Left lung (tissue), 10 donors: Measurements from ENCODE around the gene KLHL22. TPM values are rescaled to one million over a fixed set of nuclear protein-coding genes. Genes with fewer than 3 reads are reported as not detected.

Source experiments
- ATAC-seq: fragments of 200-7000 bp; cut with Tn5 transposase; one replicate; pipeline ENCODE4 v1.9.1; 2020; ENCODE audit warnings: moderate library complexity
- DNase-seq, 4 donors: peaks; one replicate each; pipeline ENCODE4 v3.0.0-alpha.2; 2013 to 2020
- H3K27ac ChIP-seq, 2 donors: fragments of 200-600 bp; sonication (generic) in 1 of 2; one replicate each; pipeline versions ENCODE4 v1.5.0 to v1.8.0; 2020 to 2021
- H3K27me3 ChIP-seq, 2 donors: fragments of 200-600 bp; sonication (generic) in 1 of 2; one replicate each; pipeline versions ENCODE4 v1.5.0 to v1.8.0; 2020 to 2021
- H3K36me3 ChIP-seq, 2 donors: fragments of 200-600 bp; sonication (generic) in 1 of 2; one replicate each; pipeline versions ENCODE4 v1.5.0 to v1.8.0; 2020 to 2021
- H3K4me1 ChIP-seq, 2 donors: fragments of 200-600 bp; one replicate each; pipeline ENCODE4 v1.8.0; 2021
- H3K4me3 ChIP-seq, 2 donors: fragments of 200-600 bp; sonication (generic) in 1 of 2; one replicate each; pipeline versions ENCODE4 v1.5.0 to v1.8.0; 2020 to 2021; ENCODE audit warnings: mild to moderate bottlenecking in 1 of 2
- H3K9me3 ChIP-seq, 2 donors: fragments of 200-600 bp; sonication (generic) in 1 of 2; one replicate each; pipeline versions ENCODE4 v1.5.0 to v1.8.0; 2020 to 2021
- intact Hi-C, 2 donors: fragments of 100-400 bp; cut with DNase I; formaldehyde crosslinking; loops; one replicate each; pipeline versions ENCODE4 v1.11.2 to v1.14.2; 2022
- polyA plus RNA-seq, 6 donors: library from polyadenylated mRNA; unstranded; fragments of 120-200 nt; gene quantifications; one replicate each; pipeline ENCODE4 v1.2.1, GENCODE V29; 2013; ENCODE audit not compliant: insufficient read length in 6 of 6
- total RNA-seq, 2 donors: library from RNA; stranded (reverse); fragmentation: NEBNext Ultra II Directional; extraction: Animal tissue kit (Norgen Biotek cat#: 25700); gene quantifications; one replicate each; pipeline ENCODE4 v1.2.1, GENCODE V29; 2021
- TF ChIP-seq, protein P1 (sequence below), 2 donors: fragments of 200-600 bp; sonication (generic) in 1 of 2; IDR thresholded peaks; one replicate each; pipeline versions ENCODE4 v1.5.0 to v1.8.0; 2021; ENCODE audit warnings: antibody characterized with exemption in 2 of 2
- donor health status: DM: no; HTN: yes; CAD: no.
- donor health status: DM: no; HTN: no; CAD: no.

Gene KLHL22
- total and polyA plus RNA-seq, 8 donors: 22.0 to 38.6 (median 34.1) TPM

GRCh38 chr22:20424568-20424931 lies 71.0 kb downstream of the KLHL22 start:
- Histone ChIP-seq H3K9me3 (no peaks in the 10 kb centered on the region), H3K4me3 (no peak overlapping the region), H3K27ac (no peak overlapping the region), H3K27me3 (peaks cover 6 to 63% of the 10 kb centered on the region in 2 donors), H3K36me3 (peaks cover 0 to 10% of the 10 kb centered on the region in 2 donors), H3K4me1 (peaks cover 3 to 25% of the 10 kb centered on the region in 2 donors)
- ATAC-seq (no peak), DNase-seq (peak in 1 of 4 donors; percentile 77)
- intact Hi-C loops: loop anchor here in 1 of 2 donors (10.0 kb wide), 1 partner anchor 70 kb away; the partner anchor contains the start of gene KLHL22
- TF ChIP-seq, protein P1, sequence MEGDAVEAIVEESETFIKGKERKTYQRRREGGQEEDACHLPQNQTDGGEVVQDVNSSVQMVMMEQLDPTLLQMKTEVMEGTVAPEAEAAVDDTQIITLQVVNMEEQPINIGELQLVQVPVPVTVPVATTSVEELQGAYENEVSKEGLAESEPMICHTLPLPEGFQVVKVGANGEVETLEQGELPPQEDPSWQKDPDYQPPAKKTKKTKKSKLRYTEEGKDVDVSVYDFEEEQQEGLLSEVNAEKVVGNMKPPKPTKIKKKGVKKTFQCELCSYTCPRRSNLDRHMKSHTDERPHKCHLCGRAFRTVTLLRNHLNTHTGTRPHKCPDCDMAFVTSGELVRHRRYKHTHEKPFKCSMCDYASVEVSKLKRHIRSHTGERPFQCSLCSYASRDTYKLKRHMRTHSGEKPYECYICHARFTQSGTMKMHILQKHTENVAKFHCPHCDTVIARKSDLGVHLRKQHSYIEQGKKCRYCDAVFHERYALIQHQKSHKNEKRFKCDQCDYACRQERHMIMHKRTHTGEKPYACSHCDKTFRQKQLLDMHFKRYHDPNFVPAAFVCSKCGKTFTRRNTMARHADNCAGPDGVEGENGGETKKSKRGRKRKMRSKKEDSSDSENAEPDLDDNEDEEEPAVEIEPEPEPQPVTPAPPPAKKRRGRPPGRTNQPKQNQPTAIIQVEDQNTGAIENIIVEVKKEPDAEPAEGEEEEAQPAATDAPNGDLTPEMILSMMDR (IDR thresholded peaks at IDR 0.05): no peak

DNA sequence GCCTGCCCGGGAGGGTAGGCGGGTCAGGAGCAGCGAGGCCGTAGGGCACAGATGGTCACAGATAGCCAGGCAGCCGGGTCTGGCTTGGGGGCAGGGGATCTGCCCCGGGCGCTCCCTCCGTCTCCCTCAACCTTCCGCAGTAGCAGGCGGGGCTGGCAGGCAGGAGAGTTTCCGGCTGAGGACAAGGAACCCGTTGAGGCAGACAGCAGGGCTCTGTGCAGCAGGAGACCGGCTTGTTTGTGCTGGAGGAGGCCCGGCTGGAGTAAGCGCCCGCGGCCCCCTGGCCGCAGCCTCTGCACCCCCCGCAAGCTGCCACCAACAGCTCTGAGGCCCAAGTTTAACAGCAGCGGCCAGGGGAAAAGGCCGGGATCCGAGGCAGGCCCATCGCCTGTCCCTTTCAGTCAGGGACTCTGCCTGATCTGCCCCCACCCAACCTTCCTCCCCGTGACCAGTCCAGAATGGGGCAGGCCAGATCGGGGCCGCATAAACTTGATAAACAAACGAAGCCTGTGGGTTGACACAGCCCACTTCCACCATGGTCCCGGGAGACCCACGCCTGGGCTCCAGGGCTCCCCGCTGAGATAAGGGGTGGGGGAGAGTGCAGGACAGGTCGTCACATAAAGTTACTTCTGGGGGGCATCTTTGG lies 71.6 kb downstream of the KLHL22 start:
- H3K27me3 ChIP-seq: peaks cover 6 to 57% of the 10 kb centered on the region in 2 donors
- H3K4me3 ChIP-seq: no peak overlapping the region
- H3K4me1 ChIP-seq: peaks cover 3 to 20% of the 10 kb centered on the region in 2 donors
- TF ChIP-seq, protein P1 (IDR thresholded peaks at IDR 0.05): no peak
- peaks cover 0 to 10% of the 10 kb centered on the region in 2 donors for H3K36me3 ChIP-seq
- intact Hi-C loops: loop anchor here in 1 of 2 donors (10.0 kb wide), 1 partner anchor 71 kb away; the partner anchor contains the start of gene KLHL22
- no peak overlapping the region for H3K27ac ChIP-seq
- peak in 2 of 4 donors; percentile 26 to 67 for DNase-seq
- no peak for ATAC-seq
- H3K9me3 ChIP-seq: no peaks in the 10 kb centered on the region

- Histone ChIP-seq H3K27me3 (peaks cover 6 to 50% of the 10 kb centered on the region in 2 donors), H3K9me3 (no peaks in the 10 kb centered on the region), H3K27ac (peak overlapping the region in 1 of 2 donors; percentile 33), H3K36me3 (peaks cover 0 to 6% of the 10 kb centered on the region in 2 donors), H3K4me1 (peaks cover 3 to 16% of the 10 kb centered on the region in 2 donors), H3K4me3 (no peak overlapping the region)
- DNase-seq (peak in 2 of 4 donors; percentile 34 to 61), ATAC-seq (no peak)
- intact Hi-C loops: loop anchor here in 1 of 2 donors (10.0 kb wide), 1 partner anchor 72 kb away; the partner anchor contains the start of gene KLHL22
- TF ChIP-seq, protein P1 (IDR thresholded peaks at IDR 0.05): no peak
Observed at GRCh38 chr22:20423008-20423905, 72.3 kb downstream of the KLHL22 start.

- H3K9me3 ChIP-seq: no peaks in the 10 kb centered on the region
- peaks cover 3 to 20% of the 10 kb centered on the region in 2 donors for H3K4me1 ChIP-seq
- DNase-seq (peak in 3 of 4 donors; percentile 40 to 69 (median 56)), ATAC-seq (peak; percentile 4)
- peak overlapping the region in 1 of 2 donors; percentile 33 for H3K27ac ChIP-seq
- TF ChIP-seq, protein P1 (IDR thresholded peaks at IDR 0.05): no peak
- H3K4me3 ChIP-seq: no peak overlapping the region
- intact Hi-C loops: loop anchor here in 1 of 2 donors (10.0 kb wide), 1 partner anchor 72 kb away; the partner anchor contains the start of gene KLHL22
- peaks cover 0 to 6% of the 10 kb centered on the region in 2 donors for H3K36me3 ChIP-seq
- peaks cover 6 to 42% of the 10 kb centered on the region in 2 donors for H3K27me3 ChIP-seq
Observed at GRCh38 chr22:20422271-20423007, 73.2 kb downstream of the KLHL22 start.
